DND-41 (cell line): ENCODE data around the gene BUD13.

Source experiments
- ATAC-seq: fragments of 200-7000 bp; cut with Tn5 transposase; 3 replicates; pipeline ENCODE4 v1.9.1; 2021; ENCODE audit warnings: low read depth; ENCODE audit not compliant: insufficient read depth
- DNase-seq: peaks from one replicate; pipeline ENCODE4 v3.0.0-alpha.2; 2020
- H2AFZ ChIP-seq: 2 replicates; pipeline ENCODE4 v1.6.0; 2012; ENCODE audit warnings: low read depth, low read length
- H3K27ac ChIP-seq: 2 replicates; pipeline ENCODE4 v1.5.1; 2012; ENCODE audit warnings: low read length, inconsistent platforms
- H3K27me3 ChIP-seq: fragments of 200-600 bp; sonication (generic); 2 replicates; pipeline ENCODE4 v1.6.0; 2012; ENCODE audit warnings: low read length, mild to moderate bottlenecking, inconsistent platforms; ENCODE audit not compliant: insufficient read depth, poor library complexity
- H3K36me3 ChIP-seq: 2 replicates; pipeline ENCODE4 v1.5.1; 2012; ENCODE audit warnings: low read length, inconsistent platforms; ENCODE audit not compliant: insufficient read depth
- H3K4me1 ChIP-seq: 2 replicates; pipeline ENCODE4 v1.5.1; 2012; ENCODE audit warnings: mild to moderate bottlenecking, low read length; ENCODE audit not compliant: insufficient read depth
- H3K4me2 ChIP-seq: 2 replicates; pipeline ENCODE4 v1.6.0; 2012; ENCODE audit warnings: mild to moderate bottlenecking, moderate library complexity, low read length, inconsistent platforms; ENCODE audit not compliant: insufficient read depth
- H3K4me3 ChIP-seq, 2 experiments: fragments of 200-600 bp in 1 of 2; shearing (Covaris generic) in 1 of 2; 2 replicates each; pipeline ENCODE4 v1.5.1; 2012 to 2016; ENCODE audit warnings: inconsistent platforms in 2 of 2, low read length in 2 of 2, mild to moderate bottlenecking in 2 of 2, low read depth in 1 of 2, moderate library complexity in 1 of 2
- H3K79me2 ChIP-seq: 2 replicates; pipeline ENCODE4 v1.6.0; 2012; ENCODE audit warnings: low read length, inconsistent platforms; ENCODE audit not compliant: insufficient read depth
- H3K9ac ChIP-seq: 2 replicates; pipeline ENCODE4 v1.6.0; 2012; ENCODE audit warnings: low read depth, mild to moderate bottlenecking, inconsistent platforms, low read length, moderate library complexity
- H3K9me3 ChIP-seq: 2 replicates; pipeline ENCODE4 v1.5.1; 2012; ENCODE audit warnings: low read length, moderate library complexity, mild to moderate bottlenecking, inconsistent platforms; ENCODE audit not compliant: insufficient read depth, severe bottlenecking
- H4K20me1 ChIP-seq: 2 replicates; pipeline ENCODE4 v1.6.0; 2012; ENCODE audit warnings: low read length; ENCODE audit not compliant: insufficient read depth
- EZH2 ChIP-seq: IDR thresholded peaks from 3 replicates; pipeline ENCODE4 v1.6.1; 2012; ENCODE audit warnings: borderline replicate concordance, low read depth, mild to moderate bottlenecking, moderate library complexity, low read length, inconsistent platforms; ENCODE audit not compliant: severe bottlenecking
- TF ChIP-seq, protein P1 (sequence below): IDR thresholded peaks from 2 replicates; pipeline ENCODE4 v1.5.1; 2012; ENCODE audit warnings: borderline replicate concordance, low read length, moderate library complexity, mild to moderate bottlenecking; ENCODE audit not compliant: poor library complexity, severe bottlenecking; ENCODE audit errors: extremely low read depth

The BUD13 gene, protein sequence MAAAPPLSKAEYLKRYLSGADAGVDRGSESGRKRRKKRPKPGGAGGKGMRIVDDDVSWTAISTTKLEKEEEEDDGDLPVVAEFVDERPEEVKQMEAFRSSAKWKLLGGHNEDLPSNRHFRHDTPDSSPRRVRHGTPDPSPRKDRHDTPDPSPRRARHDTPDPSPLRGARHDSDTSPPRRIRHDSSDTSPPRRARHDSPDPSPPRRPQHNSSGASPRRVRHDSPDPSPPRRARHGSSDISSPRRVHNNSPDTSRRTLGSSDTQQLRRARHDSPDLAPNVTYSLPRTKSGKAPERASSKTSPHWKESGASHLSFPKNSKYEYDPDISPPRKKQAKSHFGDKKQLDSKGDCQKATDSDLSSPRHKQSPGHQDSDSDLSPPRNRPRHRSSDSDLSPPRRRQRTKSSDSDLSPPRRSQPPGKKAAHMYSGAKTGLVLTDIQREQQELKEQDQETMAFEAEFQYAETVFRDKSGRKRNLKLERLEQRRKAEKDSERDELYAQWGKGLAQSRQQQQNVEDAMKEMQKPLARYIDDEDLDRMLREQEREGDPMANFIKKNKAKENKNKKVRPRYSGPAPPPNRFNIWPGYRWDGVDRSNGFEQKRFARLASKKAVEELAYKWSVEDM

DNA sequence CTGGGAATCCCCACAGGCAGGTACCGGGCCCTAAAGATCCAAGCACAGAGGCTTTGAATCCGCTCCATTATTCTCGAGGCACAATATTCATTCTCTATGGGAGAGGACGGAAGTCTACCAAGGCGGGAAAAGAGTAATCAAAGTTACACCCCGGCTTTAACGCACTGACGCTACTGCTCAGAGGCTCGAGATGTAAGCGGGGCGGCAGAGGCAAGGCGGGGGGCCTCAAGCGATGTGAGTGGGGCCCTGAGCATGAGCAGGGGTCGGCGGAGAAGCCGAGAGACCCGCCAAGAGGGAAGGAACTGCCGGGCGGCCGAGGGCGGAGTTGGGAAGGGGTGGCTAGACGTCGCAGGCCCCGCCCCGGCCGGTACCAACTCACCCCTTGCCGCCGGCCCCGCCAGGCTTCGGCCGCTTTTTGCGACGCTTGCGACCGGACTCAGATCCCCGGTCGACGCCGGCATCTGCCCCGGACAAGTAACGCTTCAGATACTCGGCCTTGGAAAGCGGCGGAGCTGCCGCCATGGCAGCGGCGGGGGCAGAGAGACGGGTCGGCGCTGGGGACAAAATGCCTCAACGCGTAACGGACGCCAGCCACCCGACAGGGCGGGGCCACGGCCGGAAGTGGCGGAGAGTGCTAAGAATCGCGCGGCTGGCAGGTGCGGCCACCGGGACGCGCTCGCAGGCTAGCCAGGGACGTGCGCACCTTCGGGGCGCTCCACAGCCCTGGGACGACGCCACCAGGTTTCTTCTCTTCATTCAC is at the start of gene BUD13:
Gene BUD13, minus strand, starts transcription at position 545 of the 760 bp plus-strand sequence. Its CDS starts 23 bp downstream, at position 522.
- ATAC-seq: peak; percentile 89

DNA sequence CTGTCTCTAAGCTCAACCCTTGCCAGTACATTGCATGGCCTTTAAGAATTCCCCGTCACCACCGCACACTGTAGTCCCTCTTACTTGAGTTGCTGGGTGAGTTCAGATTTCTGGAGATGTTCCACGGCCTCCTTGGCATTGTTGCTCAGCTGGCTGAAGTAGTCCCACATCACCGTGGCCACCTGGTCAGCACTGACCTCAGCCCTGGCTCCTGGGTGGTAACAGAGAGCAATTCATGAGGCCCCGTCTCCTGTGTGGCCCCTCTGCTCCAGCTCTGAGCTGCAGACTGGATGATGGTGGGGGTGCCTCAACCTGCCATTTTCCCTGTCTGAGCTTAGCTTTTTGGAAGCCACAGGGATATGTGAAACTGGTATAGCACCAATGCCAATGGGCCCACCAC is 49.8 kb upstream of the BUD13 start:
- Histone ChIP-seq H3K4me1 (no peaks in the 10 kb centered on the region), H3K4me2 (no peak overlapping the region), H3K9me3 (no peaks in the 10 kb centered on the region), H2AFZ (no peak overlapping the region), H3K27ac (no peak overlapping the region), H4K20me1 (no peaks in the 10 kb centered on the region), H3K4me3 (no peak overlapping the region), H3K27me3 (no peaks in the 10 kb centered on the region), H3K79me2 (no peaks in the 10 kb centered on the region), H3K9ac (no peak overlapping the region), H3K36me3 (no peaks in the 10 kb centered on the region)
- TF ChIP-seq, protein P1, sequence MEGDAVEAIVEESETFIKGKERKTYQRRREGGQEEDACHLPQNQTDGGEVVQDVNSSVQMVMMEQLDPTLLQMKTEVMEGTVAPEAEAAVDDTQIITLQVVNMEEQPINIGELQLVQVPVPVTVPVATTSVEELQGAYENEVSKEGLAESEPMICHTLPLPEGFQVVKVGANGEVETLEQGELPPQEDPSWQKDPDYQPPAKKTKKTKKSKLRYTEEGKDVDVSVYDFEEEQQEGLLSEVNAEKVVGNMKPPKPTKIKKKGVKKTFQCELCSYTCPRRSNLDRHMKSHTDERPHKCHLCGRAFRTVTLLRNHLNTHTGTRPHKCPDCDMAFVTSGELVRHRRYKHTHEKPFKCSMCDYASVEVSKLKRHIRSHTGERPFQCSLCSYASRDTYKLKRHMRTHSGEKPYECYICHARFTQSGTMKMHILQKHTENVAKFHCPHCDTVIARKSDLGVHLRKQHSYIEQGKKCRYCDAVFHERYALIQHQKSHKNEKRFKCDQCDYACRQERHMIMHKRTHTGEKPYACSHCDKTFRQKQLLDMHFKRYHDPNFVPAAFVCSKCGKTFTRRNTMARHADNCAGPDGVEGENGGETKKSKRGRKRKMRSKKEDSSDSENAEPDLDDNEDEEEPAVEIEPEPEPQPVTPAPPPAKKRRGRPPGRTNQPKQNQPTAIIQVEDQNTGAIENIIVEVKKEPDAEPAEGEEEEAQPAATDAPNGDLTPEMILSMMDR: no peak
- no peak for TF ChIP-seq EZH2
- DNase-seq: no peak
- ATAC-seq: no peak

More for the DNA sequence above, at the start of gene BUD13:
- Histone ChIP-seq H3K36me3 (peaks cover 35% of the 10 kb centered on the region), H3K27me3 (no peaks in the 10 kb centered on the region), H3K9me3 (no peaks in the 10 kb centered on the region), H3K4me3 (peak within 1 kb of the TSS; percentile 49 to 87), H3K79me2 (peaks cover 40% of the 10 kb centered on the region), H3K9ac (peak within 1 kb of the TSS; percentile 89), H3K4me1 (peaks cover 34% of the 10 kb centered on the region), H3K27ac (peak within 1 kb of the TSS; percentile 94), H4K20me1 (peaks cover under 1% of the 10 kb centered on the region; the same call in 1 of the 2 replicates), H2AFZ (peak within 1 kb of the TSS; percentile 93), H3K4me2 (peak within 1 kb of the TSS; percentile 96)
- peak; percentile 94 for DNase-seq
- TF ChIP-seq, protein P1: peak; percentile 2
- no peak for TF ChIP-seq EZH2

DNA sequence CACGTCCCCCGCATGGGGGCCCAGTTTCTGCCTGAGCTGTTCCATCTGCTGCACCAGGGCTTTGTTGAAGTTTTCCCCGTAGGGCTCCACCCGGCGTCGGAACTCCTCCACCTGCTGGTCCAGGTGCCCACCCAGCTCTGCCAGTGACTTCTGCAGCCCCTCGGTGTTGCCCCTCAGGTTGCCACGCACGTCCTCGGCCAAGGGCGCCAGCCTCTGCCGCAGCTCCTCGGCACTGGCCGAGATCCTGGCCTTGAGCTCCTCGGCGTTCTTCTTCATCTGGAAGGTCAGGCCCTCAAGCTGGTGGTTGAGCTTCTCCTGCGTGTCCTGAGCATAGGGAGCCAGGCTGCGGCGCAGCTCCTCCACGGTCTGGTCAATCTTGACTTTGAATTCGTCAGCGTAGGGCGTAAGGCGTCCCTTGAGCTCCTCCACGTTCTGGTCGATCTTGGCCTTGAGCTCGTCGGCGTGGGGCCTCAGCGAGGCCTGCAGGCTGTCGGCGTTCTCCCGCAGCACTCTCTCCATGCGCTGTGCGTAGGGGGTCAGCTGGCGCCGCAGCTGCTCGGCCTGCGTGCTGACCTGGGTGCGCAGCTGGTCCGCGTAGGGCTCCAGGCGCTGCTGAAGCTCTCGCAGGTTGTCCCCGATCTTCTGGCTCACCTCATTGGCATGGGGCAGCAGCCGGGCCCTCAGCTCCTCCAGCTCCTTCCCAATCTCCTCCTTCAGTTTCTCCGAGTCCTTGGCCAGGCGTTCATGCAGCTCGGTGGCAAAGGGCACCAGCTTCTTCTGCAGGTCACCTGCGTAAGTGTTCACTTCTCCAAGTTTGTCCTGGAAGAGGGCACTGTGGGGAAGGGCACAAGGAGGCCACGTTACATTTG is 48.5 kb upstream of the BUD13 start:
- H2AFZ ChIP-seq: no peak overlapping the region
- TF ChIP-seq, protein P1: no peak
- no peak for TF ChIP-seq EZH2
- no peak overlapping the region for H3K4me3 ChIP-seq

More for the DNA sequence above, 48.5 kb upstream of the BUD13 start:
- no peaks in the 10 kb centered on the region for H3K9me3 ChIP-seq
- H3K36me3 ChIP-seq: no peaks in the 10 kb centered on the region
- H4K20me1 ChIP-seq: no peaks in the 10 kb centered on the region
- H3K27me3 ChIP-seq: no peaks in the 10 kb centered on the region
- DNase-seq (no peak), ATAC-seq (no peak)
- H3K9ac ChIP-seq: no peak overlapping the region
- no peak overlapping the region for H3K27ac ChIP-seq
- H3K79me2 ChIP-seq: no peaks in the 10 kb centered on the region
- H3K4me1 ChIP-seq: no peaks in the 10 kb centered on the region
- no peak overlapping the region for H3K4me2 ChIP-seq
